Inflammatory macrophage (primary cell): ENCODE data around the gene PRKCQ.
"Not testable (repeated sequence)": the region's sequence is repeated elsewhere in the genome, so short reads cannot be mapped to it uniquely, and the experiment has no call there.

Source experiments
- DNase-seq, 2 donors: peaks; one replicate each; pipeline ENCODE4 v3.0.0-alpha.2; 2020 to 2022

PRKCQ gene

DNA sequence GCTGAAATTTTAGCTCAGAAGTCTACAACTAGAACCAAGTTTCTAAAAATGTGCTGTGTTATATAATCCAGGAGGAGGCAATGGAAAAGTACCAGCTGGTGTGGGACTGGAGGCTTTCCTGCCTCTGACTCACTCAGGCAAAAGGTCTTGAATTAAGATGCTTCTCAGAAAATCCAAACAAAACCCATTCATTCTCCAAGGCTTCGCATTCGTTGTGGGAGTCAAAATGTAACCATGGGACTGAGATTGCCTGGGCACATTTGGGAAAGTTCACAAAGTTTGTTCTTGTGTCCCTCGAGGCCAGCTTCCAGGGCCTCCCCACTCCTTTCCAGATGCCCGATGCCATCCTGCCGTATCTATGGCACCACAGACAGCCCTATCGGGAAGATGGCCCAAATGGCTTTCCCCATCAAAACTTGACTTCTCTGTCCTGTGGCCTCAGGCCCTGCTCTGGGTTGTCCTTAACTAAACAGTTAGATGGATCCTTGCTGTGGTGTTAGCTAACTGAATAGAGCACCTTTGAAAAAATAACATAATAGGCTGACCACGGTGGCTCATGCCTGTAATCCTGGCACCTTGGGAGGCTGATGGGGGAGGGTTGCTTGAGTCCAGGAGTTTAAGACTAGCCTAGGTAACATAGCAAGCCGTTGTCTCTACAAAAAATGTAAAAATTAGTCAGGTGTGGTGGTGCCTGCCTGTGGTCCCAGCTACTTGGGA is 196.8 kb downstream of the PRKCQ start:
- no peak for DNase-seq

DNA sequence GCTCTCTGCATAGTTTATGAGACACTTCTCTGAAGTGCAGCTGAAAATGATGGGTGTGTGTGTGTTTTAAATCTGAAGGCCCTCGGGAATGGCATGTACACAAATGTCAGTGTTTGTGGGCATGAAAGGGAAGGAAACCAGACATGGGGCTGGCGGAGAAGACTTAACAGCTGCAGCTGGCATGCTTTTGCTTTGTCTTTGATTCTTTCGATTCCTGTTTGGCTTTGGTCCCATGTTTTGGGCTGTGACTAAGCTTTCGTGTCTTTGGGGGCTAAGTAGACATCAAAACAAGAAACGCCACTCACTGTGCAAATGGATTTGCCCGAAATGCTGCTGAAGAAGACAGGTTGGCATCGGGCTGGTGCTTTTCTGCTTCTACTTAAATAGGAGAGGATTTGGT is 198.0 kb downstream of the PRKCQ start:
- DNase-seq: peak in 1 of 2 donors; percentile 43

DNA sequence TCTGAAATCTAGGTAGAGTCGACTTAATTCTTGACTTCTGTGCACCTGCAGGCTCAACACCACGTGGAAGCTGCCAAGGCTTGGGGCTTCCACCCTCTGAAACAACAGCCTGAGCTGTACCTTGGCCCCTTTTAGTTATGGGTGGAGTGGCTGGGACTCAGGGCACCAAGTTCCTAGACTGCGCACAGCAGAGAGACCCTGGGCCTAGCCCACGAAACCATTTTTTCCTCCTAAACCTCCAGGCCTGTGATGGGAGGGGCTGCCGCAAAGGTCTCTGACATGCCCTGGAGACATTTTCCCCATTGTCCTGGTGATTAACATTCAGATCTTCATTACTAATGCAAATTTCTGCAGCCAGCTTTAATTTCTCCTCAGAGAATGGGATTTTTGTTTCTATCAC is 199.6 kb downstream of the PRKCQ start:
- DNase-seq: not testable (repeated sequence)

DNA sequence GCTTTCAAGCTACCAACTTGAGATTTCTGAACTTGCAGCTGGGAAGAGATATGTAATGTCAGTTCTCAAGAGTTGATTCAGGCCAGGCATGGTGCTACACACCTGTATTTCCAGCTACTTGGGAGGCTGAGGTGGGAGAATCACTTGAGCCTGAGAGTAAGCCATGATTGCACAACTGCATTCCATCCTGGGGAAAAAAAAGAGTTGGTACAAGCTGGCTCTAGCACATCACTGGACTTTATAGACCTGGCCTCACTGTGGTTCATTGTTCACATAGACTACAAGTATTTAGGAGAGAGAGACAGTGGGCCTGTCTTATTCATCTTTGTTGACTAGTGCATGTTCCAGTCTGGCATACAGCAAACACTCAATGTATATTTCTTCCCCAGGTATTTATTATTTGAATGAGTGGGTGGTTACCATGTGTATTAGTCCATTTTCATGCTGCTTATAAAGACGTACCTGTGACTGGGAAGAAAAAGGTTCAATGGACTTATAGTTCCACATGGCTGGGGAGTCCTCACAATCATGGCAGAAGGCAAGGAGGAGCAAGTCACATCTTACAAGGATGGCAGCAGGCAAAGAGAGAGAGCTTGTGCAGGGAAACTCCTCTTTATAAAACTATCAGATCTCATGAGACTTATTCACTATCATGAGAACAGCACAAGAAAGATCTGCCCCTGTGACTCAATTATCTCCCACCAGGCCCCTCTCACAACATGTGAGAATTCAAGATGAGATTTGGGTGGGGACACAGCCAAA is 200.9 kb downstream of the PRKCQ start:
- no peak for DNase-seq
